Naive B cell (primary cell): ENCODE results near the gene POLR3H. TPM values are rescaled to one million over a fixed set of nuclear protein-coding genes. Genes with fewer than 3 reads are reported as not detected.
A peak's percentile ranks its signal among the peaks of the same experiment; 100 is the strongest.

Experiments
- ATAC-seq, 2 donors: fragments of 150-1000 bp; cut with Tn5 transposase; 2 replicates each; pipeline ENCODE4 v1.10.0; 2021; ENCODE audit warnings: low read depth in 2 of 2, mild to moderate bottlenecking in 2 of 2, moderate library complexity in 2 of 2
- DNase-seq: peaks from one replicate; pipeline ENCODE4 v3.0.0; 2022
- H3K27ac Mint-ChIP-seq, 6 donors: one replicate each; pipeline ENCODE4 v1.8.0; 2020 to 2022; ENCODE audit warnings: mild to moderate bottlenecking in 6 of 6, mixed read lengths in 6 of 6, moderate library complexity in 5 of 6, inconsistent platforms in 2 of 6
- H3K27me3 Mint-ChIP-seq, 3 donors: one replicate each; pipeline ENCODE4 v1.8.0; 2021 to 2022; ENCODE audit warnings: mixed read lengths in 3 of 3, mild to moderate bottlenecking in 1 of 3
- H3K36me3 Mint-ChIP-seq, 2 donors: one replicate each; pipeline ENCODE4 v1.8.0; 2020 to 2022; ENCODE audit warnings: mixed read lengths in 2 of 2, inconsistent platforms in 1 of 2, mild to moderate bottlenecking in 1 of 2
- H3K4me1 Mint-ChIP-seq, 3 donors: one replicate each; pipeline ENCODE4 v1.8.0; 2020 to 2022; ENCODE audit warnings: mixed read lengths in 3 of 3, inconsistent platforms in 1 of 3, mild to moderate bottlenecking in 1 of 3, moderate library complexity in 1 of 3
- H3K4me3 Mint-ChIP-seq, 8 donors: one replicate each; pipeline ENCODE4 v1.8.0; 2020 to 2022; ENCODE audit warnings: mild to moderate bottlenecking in 8 of 8, mixed read lengths in 8 of 8, moderate library complexity in 8 of 8, inconsistent platforms in 2 of 8
- H3K9me3 Mint-ChIP-seq, 7 donors: one replicate each; pipeline ENCODE4 v1.8.0; 2020 to 2022; ENCODE audit warnings: mixed read lengths in 7 of 7, mild to moderate bottlenecking in 5 of 7, inconsistent platforms in 2 of 7, moderate library complexity in 1 of 7
- polyA plus RNA-seq, 6 donors: library from polyadenylated mRNA; unstranded; fragments of 300-500 nt; fragmentation: Illumina TruSeq; gene quantifications; one replicate each; pipeline ENCODE4 v1.2.3, GENCODE V29; 2021; ENCODE audit warnings: low read depth in 6 of 6

The POLR3H gene
- polyA plus RNA-seq, 6 donors from 2014 or later, result 17.9 to 27.2 (median 22.6) TPM

DNA sequence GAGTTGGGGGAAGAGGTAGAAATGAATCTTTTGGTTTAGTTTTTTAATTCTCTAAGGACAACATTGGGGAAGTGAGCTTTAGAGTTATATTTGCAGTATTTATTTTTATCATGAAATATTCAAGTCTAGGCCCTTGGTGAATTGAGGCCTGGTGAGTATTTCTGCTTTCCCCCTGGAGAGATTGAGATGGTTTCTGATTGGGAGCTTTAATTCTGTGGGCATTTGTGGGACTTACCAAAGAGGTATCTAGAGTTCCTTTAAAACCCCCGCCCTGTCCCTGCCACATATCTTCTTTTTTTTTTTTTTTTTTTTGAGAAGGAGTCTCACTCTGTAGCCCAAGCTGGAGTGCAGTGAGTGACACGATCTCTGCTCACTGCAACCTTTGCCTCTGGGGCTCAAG is 65.8 kb downstream of the POLR3H start:
- peak; percentile 76 to 85 for ATAC-seq
- H3K27me3 Mint-ChIP-seq, result no peaks in the 10 kb centered on the region
- DNase-seq, result peak; percentile 61
- H3K27ac Mint-ChIP-seq, result peak overlapping the region; percentile 78 to 98 (median 96)
- H3K4me3 Mint-ChIP-seq, result peak overlapping the region; percentile 61 to 90 (median 82)
- no peaks in the 10 kb centered on the region for H3K9me3 Mint-ChIP-seq
- H3K4me1 Mint-ChIP-seq, result peaks cover 56 to 79% (median 75%) of the 10 kb centered on the region in 3 donors
- peaks cover 0 to 9% of the 10 kb centered on the region in 2 donors for H3K36me3 Mint-ChIP-seq

Other genes starting within 250 kb of the POLR3H start
- gene ZC3H7B, start 242.9 kb downstream of the POLR3H start, polyA plus RNA-seq, result 1 to 10 TPM in 5 of 6 donors, not detected in 1; 1.1 to 2.5 (median 1.8) TPM
- 1 to 10 TPM in 5 of 6 donors, under 1 TPM in 1; 0.97 to 2.9 (median 2.6) TPM for gene TEF, start 162.5 kb downstream of the POLR3H start, polyA plus RNA-seq
- 10 to 100 TPM; 14.0 to 24.0 (median 22.2) TPM for gene TOB2, start 97.7 kb downstream of the POLR3H start, polyA plus RNA-seq
- gene PHF5A, start 75.8 kb downstream of the POLR3H start, polyA plus RNA-seq, result 10 to 100 TPM; 20.5 to 34.2 (median 26.7) TPM
- gene ACO2, start 75.4 kb downstream of the POLR3H start, polyA plus RNA-seq, result 100 to 1,000 TPM in 3 of 6 donors, 10 to 100 TPM in 3; 88.9 to 124 (median 106) TPM
- gene CSDC2, start 16.5 kb upstream of the POLR3H start, polyA plus RNA-seq, result not detected
- gene PMM1, start 45.4 kb upstream of the POLR3H start, polyA plus RNA-seq, result 10 to 100 TPM; 15.5 to 22.2 (median 17.4) TPM
- 10 to 100 TPM in 2 of 6 donors, 1 to 10 TPM in 4; 5.1 to 11.1 (median 9.1) TPM for gene DESI1, start 76.6 kb upstream of the POLR3H start, polyA plus RNA-seq
- 100 to 1,000 TPM; 407 to 580 (median 420) TPM for gene XRCC6, start 76.8 kb upstream of the POLR3H start, polyA plus RNA-seq
- gene SNU13, start 144.4 kb upstream of the POLR3H start, polyA plus RNA-seq, result 100 to 1,000 TPM; 264 to 311 (median 271) TPM
- gene MEI1, start 155.0 kb upstream of the POLR3H start, polyA plus RNA-seq, result 100 to 1,000 TPM in 1 of 6 donors, 10 to 100 TPM in 5; 75.0 to 160 (median 83.4) TPM